Fibroblast of lung (primary cell): ENCODE results near the gene S100A2. TPM values are rescaled to one million over a fixed set of nuclear protein-coding genes. Genes with fewer than 3 reads are reported as not detected.
A peak's percentile ranks its signal among the peaks of the same experiment; 100 is the strongest.

Source experiments
- DNase-seq, 2 donors: peaks; one replicate each; pipeline versions ENCODE4 v3.0.0 to v3.0.0-alpha.2; 2010; ENCODE audit warnings: low read depth in 2 of 2
- H2AFZ ChIP-seq: 2 replicates; pipeline ENCODE4 v1.5.1; 2012; ENCODE audit warnings: low read length, control low read depth, inconsistent platforms
- H3K27ac ChIP-seq: 2 replicates; pipeline ENCODE4 v1.5.1; 2011; ENCODE audit warnings: low read length, control low read depth; ENCODE audit not compliant: insufficient read depth
- H3K27me3 ChIP-seq: 2 replicates; pipeline ENCODE4 v1.5.1; 2011; ENCODE audit warnings: mild to moderate bottlenecking, low read length; ENCODE audit not compliant: control insufficient read depth, insufficient read depth
- H3K36me3 ChIP-seq: 2 replicates; pipeline ENCODE4 v1.5.1; 2011; ENCODE audit warnings: low read length; ENCODE audit not compliant: control insufficient read depth, insufficient read depth
- H3K4me1 ChIP-seq: 2 replicates; pipeline ENCODE4 v1.5.1; 2011; ENCODE audit warnings: low read length; ENCODE audit not compliant: control insufficient read depth, insufficient read depth; ENCODE audit errors: extremely low read depth
- H3K4me2 ChIP-seq: 2 replicates; pipeline ENCODE4 v1.5.1; 2011; ENCODE audit warnings: low read length, control low read depth; ENCODE audit not compliant: insufficient read depth; ENCODE audit errors: extremely low read depth
- H3K4me3 ChIP-seq, 4 experiments: fragments of 200-600 bp in 1 of 4; sonication (generic) in 1 of 4; replicated peaks in 1 of 4; 2 replicates each; pipeline ENCODE4 v1.5.1; 2011 to 2016; ENCODE audit warnings: low read length in 4 of 4, low read depth in 3 of 4, mild to moderate bottlenecking in 3 of 4, control low read depth in 2 of 4, inconsistent platforms in 1 of 4, mixed read lengths in 1 of 4; ENCODE audit not compliant: insufficient read depth in 1 of 4; ENCODE audit errors: control extremely low read depth in 1 of 4
- H3K79me2 ChIP-seq: 2 replicates; pipeline ENCODE4 v1.5.1; 2012; ENCODE audit warnings: mild to moderate bottlenecking, low read length, inconsistent platforms; ENCODE audit not compliant: control insufficient read depth, insufficient read depth
- H3K9ac ChIP-seq: 2 replicates; pipeline ENCODE4 v1.5.1; 2011; ENCODE audit warnings: mild to moderate bottlenecking, low read length, control low read depth; ENCODE audit not compliant: insufficient read depth
- H3K9me3 ChIP-seq: 2 replicates; pipeline ENCODE4 v1.5.1; 2012; ENCODE audit warnings: low read depth, low read length; ENCODE audit not compliant: control insufficient read depth, insufficient read depth
- H4K20me1 ChIP-seq: 2 replicates; pipeline ENCODE4 v1.5.1; 2011; ENCODE audit warnings: low read length; ENCODE audit not compliant: control insufficient read depth, insufficient read depth; ENCODE audit errors: extremely low read depth
- EZH2 ChIP-seq: IDR thresholded peaks from 2 replicates; pipeline ENCODE4 v1.5.1; 2012; ENCODE audit warnings: low read length, control low read depth, mild to moderate bottlenecking; ENCODE audit errors: missing control alignments
- polyA plus RNA-seq, 2 donors: library from polyadenylated mRNA; depleted of rRNA in 1 of 2; stranded (reverse) in 1 of 2; unstranded in 1 of 2; fragments of >200 nt; gene quantifications; 2 replicates each; pipeline ENCODE4 v1.2.1, GENCODE V29; 2011 to 2012; ENCODE audit warnings: missing spikeins in 1 of 2
- total RNA-seq: library from RNA; depleted of rRNA; stranded (reverse); fragments of >200 nt; gene quantifications from 2 replicates; pipeline ENCODE4 v1.2.1, GENCODE V29; 2014
- TF ChIP-seq, protein P1 (sequence below), 2 donors: IDR thresholded peaks in 1 of 2; conservative IDR thresholded peaks in 1 of 2; 1 replicate in 1 of 2; 2 replicates in 1 of 2; pipeline ENCODE4 v1.5.1; 2011 to 2012; ENCODE audit warnings: low read length in 2 of 2, control low read depth in 1 of 2, inconsistent platforms in 1 of 2, low read depth in 1 of 2, mild to moderate bottlenecking in 1 of 2

Gene S100A2
- total and polyA plus RNA-seq, 2 donors (not counting 1 experiment from before 2014, with no cell fraction given), result 3.6 to 4.8 TPM

GRCh38 chr1:153608089-153608682 is 42.5 kb upstream of the S100A2 start:
- peak overlapping the region; percentile 55 for H3K9ac ChIP-seq
- H4K20me1 ChIP-seq, result no peaks in the 10 kb centered on the region
- H3K79me2 ChIP-seq, result peaks cover 58% of the 10 kb centered on the region
- peak overlapping the region; percentile 94 for H3K27ac ChIP-seq
- H3K9me3 ChIP-seq, result no peaks in the 10 kb centered on the region
- no peak for DNase-seq
- no peak overlapping the region for H2AFZ ChIP-seq
- no peak for TF ChIP-seq EZH2
- TF ChIP-seq, protein P1, sequence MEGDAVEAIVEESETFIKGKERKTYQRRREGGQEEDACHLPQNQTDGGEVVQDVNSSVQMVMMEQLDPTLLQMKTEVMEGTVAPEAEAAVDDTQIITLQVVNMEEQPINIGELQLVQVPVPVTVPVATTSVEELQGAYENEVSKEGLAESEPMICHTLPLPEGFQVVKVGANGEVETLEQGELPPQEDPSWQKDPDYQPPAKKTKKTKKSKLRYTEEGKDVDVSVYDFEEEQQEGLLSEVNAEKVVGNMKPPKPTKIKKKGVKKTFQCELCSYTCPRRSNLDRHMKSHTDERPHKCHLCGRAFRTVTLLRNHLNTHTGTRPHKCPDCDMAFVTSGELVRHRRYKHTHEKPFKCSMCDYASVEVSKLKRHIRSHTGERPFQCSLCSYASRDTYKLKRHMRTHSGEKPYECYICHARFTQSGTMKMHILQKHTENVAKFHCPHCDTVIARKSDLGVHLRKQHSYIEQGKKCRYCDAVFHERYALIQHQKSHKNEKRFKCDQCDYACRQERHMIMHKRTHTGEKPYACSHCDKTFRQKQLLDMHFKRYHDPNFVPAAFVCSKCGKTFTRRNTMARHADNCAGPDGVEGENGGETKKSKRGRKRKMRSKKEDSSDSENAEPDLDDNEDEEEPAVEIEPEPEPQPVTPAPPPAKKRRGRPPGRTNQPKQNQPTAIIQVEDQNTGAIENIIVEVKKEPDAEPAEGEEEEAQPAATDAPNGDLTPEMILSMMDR (conservative IDR thresholded peaks at IDR 0.05 in 1 of 2, IDR thresholded peaks at IDR 0.05 in 1 of 2; ENCODE audit: low read depth in 1 of 2, low read length in 2 of 2), result no peak
- peaks cover 18% of the 10 kb centered on the region for H3K4me1 ChIP-seq
- H3K27me3 ChIP-seq, result no peaks in the 10 kb centered on the region
- H3K36me3 ChIP-seq, result peaks cover 15% of the 10 kb centered on the region
- peak overlapping the region; percentile 96 for H3K4me2 ChIP-seq
- H3K4me3 ChIP-seq, result peak overlapping the region; percentile 42 to 92 (median 54)

DNA sequence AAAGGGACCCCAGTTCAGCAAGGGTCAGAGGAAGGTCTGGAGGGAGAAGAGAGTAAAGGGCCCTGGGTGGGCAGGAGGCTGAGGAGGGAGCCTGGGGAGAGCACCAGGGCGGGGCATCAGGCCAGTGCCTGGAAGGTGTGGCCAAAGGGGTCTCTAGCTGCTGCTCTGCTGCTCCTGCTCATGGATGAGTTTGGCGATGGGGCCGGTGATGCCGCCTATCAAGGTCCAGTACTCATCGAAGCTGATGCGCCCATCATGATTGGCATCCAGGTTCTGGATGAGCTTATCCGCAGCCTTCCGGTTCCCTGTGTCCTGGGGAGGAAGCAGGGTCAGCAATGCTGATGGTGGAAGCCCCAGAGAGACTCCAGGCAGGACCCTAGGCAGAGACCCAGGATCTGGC is 41.7 kb upstream of the S100A2 start:
- TF ChIP-seq, protein P1 (conservative IDR thresholded peaks at IDR 0.05 in 1 of 2, IDR thresholded peaks at IDR 0.05 in 1 of 2; ENCODE audit: low read depth in 1 of 2, low read length in 2 of 2), result no peak
- TF ChIP-seq EZH2, result no peak
- no peaks in the 10 kb centered on the region for H3K27me3 ChIP-seq
- peaks cover 18% of the 10 kb centered on the region for H3K4me1 ChIP-seq
- no peak for DNase-seq
- H3K79me2 ChIP-seq, result peaks cover 51% of the 10 kb centered on the region
- H3K4me2 ChIP-seq, result no peak overlapping the region
- no peak overlapping the region for H3K4me3 ChIP-seq
- H3K36me3 ChIP-seq, result peaks cover 15% of the 10 kb centered on the region
- H3K9ac ChIP-seq, result no peak overlapping the region
- no peak overlapping the region for H2AFZ ChIP-seq
- no peaks in the 10 kb centered on the region for H3K9me3 ChIP-seq
- peak overlapping the region; percentile 94 for H3K27ac ChIP-seq
- no peaks in the 10 kb centered on the region for H4K20me1 ChIP-seq

DNA sequence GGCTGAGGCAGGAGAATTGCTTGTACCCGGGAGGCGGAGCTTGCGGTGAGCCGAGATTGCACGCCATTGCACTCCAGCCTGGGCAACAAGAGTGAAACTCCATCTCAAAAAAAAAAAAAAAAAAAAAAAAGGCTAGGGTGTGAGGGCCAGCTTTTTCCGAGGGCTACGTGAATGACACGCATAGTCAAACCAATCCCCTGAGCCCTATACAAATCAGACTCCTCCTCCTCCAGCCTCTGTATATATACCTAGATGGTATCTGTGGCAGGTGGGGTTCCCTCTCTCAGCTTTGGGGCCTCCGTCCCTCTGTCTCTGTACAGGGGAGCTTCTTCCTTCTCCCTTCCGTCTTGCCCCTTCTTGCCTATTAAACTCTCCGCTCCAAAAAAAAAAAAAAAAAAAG is 40.5 kb upstream of the S100A2 start:
- no peaks in the 10 kb centered on the region for H3K27me3 ChIP-seq
- no peak overlapping the region for H3K27ac ChIP-seq
- no peak overlapping the region for H3K4me3 ChIP-seq
- no peak overlapping the region for H3K4me2 ChIP-seq
- no peak overlapping the region for H2AFZ ChIP-seq
- DNase-seq, result no peak
- H3K9me3 ChIP-seq, result no peaks in the 10 kb centered on the region
- H3K9ac ChIP-seq, result no peak overlapping the region
- H4K20me1 ChIP-seq, result no peaks in the 10 kb centered on the region
- H3K36me3 ChIP-seq, result peaks cover 15% of the 10 kb centered on the region
- peaks cover 18% of the 10 kb centered on the region for H3K4me1 ChIP-seq
- H3K79me2 ChIP-seq, result peaks cover 39% of the 10 kb centered on the region
- TF ChIP-seq, protein P1 (conservative IDR thresholded peaks at IDR 0.05 in 1 of 2, IDR thresholded peaks at IDR 0.05 in 1 of 2; ENCODE audit: low read depth in 1 of 2, low read length in 2 of 2), result no peak
- TF ChIP-seq EZH2, result no peak
